ENCODE results near the gene ATM.
A peak's percentile ranks its signal among the peaks of the same experiment; 100 is the strongest.
"Not testable (repeated sequence)": the region's sequence is repeated elsewhere in the genome, so short reads cannot be mapped to it uniquely, and the experiment has no call there.

Gene ATM

DNA sequence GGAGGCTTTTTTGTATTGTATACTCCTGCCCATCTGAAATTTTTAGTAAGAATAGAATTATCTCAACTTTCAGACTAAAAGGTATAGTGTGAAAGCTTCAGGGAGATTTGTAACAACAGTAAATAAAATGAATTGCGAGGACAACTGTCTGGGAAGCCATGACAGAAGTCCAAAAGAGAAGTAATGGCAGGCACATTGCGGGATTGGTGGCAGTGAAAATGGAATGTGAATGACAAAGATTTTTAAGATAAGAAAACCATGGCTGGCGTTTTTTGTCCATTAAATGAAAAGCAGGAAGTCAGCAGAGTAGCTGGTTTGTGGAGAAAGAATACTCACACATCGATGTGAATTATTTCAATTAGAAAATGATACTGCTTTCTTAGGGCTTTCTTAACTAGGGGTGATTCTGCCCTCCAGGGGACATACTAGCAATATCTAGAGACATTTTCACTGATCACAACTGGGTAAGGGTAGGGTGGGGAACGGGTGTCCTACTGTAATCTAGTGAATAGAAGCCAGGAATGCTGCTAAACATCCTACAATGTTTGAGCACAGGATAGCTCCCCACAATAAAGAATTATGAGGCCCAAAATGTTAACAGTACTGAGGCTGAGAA lies 2.0 kb upstream of the ATM start:
- DNase-seq = peak in 1 of 5 donors; percentile 20

DNA sequence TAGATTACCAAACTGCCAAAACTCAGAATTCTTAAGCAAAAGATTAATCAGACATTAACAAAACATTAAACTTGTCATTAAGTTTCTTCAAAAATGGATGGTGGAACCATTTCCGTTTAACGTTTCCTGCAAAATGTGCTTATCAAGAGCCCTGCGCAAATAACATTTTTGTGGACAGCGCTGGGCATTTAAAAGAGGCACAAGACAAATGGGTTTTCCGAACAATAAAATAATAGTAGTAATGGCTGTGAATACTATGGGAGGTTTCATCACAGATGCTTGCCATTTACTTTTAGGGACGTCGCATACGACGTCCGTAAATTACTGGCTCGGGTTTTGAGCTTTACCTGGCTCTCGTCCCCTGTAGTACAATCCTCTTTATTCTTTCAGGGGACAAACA lies 1.5 kb upstream of the ATM start:
- peak in 1 of 5 donors; percentile 23 for DNase-seq

- DNase-seq = peak in 2 of 5 donors; percentile 42 to 47
Measured at GRCh38 chr11:108221911-108222573, 825 bp upstream of the ATM start.

GRCh38 chr11:108223348-108224149 lies 682 bp downstream of the ATM start:
- DNase-seq = peak in 2 of 5 donors; percentile 20 to 87

GRCh38 chr11:108224366-108224765 lies 1.5 kb downstream of the ATM start:
- no peak for DNase-seq

DNA sequence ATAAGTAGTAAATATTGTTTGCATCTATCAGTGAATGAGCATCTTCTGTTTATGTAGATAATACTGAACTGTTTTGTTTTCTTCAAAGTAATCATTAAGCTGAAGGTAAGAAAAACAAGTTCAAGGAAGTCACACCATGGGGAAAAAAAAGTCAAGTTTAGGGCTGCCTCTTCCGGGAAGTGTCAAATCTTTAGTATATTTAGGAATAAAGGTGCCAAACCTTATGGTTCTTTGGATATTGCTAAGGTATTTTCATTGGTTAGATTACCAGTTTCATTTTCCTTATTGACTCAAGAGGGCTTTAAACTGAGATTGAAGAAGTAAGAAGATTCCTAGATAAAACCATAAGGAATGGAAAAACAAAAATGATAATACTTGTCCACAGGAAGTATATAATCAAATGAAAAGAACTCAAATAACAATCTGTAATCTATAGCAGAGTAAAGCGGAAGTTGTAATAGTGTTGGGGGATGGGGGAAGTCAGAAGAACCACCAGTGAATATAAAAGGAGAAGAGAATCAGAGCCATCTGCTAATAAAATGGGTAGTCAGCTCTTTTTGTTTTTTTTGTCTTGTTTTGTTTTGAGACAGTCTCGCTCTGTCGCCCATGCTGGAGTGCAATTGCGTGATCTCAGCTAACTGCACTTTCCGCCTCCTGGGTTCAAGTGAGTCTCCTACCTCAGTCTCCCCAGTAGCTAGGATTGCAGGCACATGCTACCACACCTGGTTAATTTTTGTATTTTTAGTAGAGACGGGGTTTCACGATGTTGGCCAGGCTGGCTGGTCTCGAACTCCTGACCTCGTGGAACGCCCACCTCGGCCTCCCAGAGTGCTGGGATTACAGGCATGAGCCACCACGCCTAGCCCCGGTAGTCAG lies 2.3 kb downstream of the ATM start:
- peak in 3 of 5 donors; percentile 21 to 56 (median 45) for DNase-seq

GRCh38 chr11:108226036-108226435 lies 3.2 kb downstream of the ATM start:
- no peak for DNase-seq

DNA sequence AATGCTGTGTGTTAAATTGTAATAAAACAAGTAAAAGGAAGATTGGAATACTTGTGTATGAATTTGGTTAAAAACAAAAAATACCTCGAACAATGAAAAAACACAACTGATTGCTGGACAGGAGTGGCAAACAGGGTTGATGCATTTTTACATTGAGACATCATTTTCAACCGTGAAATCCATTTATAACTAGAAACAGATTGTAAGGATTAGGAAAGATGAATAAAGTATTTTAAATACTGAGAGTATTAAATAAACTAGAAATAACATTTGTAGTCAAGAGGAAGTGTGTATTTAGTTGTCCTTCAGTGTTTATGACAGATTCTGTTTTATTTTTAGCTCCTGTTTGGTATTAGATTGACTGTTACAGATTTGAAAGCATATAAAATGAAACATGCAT lies 5.4 kb downstream of the ATM start:
- DNase-seq = no peak

DNA sequence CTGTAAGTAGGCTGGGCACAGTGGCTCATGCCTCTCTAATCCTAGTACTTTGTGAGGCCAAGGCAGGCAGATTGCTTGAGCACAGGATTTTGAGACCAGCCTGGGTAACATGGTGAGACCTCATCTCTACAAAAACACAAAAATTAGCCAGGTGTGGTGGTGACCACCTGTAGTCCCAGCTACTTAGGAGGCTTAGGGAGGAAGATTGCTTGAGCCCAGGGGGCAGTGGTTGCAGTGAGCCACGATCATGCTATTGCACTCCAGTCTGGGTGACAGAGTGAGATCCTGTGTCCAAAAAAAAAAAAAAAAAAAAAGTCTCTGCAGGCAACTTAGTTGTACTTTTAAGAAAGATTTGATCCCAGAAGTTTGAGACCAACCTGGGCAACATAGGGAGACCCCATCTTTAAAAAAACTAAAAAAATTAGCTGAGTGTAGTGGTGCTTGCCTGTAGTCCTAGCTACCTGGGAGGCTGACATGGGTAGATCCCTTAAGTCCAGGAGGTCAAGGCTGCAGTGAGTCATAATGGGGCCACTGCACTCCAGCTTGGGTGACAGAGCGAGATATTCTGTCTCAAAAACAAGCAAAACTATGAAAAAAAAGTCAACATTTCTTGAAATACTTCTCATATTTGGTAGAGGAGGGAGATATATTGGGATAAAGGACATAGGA lies 10.5 kb downstream of the ATM start:
- DNase-seq = no peak

- DNase-seq = no peak
Measured at GRCh38 chr11:108235192-108235591, 12.3 kb downstream of the ATM start.

DNA sequence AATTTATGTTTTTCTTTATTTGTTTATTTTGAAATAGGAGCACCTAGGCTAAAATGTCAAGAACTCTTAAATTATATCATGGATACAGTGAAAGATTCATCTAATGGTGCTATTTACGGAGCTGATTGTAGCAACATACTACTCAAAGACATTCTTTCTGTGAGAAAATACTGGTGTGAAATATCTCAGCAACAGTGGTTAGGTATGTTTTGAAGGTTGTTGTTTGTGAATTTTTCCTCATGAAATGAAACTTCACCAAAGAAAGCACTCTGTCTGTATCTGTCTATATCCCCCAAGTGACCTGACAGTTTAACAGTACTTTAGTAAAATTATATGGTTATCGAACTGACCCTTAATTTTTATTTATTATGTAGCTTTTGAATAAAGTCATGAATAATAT lies 12.8 kb downstream of the ATM start:
- DNase-seq = no peak

- peak in 1 of 5 donors; percentile 30 for DNase-seq
Measured at GRCh38 chr11:108237058-108237481, 14.2 kb downstream of the ATM start.

DNA sequence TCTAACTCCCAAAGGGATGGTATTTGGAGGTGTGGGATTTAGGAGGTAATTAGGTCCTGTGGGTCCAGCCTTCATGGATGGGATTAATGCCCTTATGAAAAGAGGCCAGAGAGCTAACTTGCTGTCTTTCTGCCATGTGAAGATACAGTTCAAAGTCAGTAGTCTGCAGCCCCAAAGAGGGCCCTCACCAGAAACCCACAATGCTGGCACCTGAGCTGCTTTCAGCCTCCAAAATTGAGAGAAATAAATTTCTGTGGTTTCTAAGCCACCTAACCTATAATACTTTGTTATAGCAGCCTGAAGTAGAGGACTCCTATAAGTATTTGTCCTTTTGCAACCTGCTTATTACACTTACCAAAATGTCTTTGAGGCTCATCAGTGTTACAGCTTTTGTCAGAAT lies 16.2 kb downstream of the ATM start:
- DNase-seq = no peak

- DNase-seq = peak in 1 of 5 donors; percentile 30
Measured at GRCh38 chr11:108241330-108242037, 18.6 kb downstream of the ATM start.

DNA sequence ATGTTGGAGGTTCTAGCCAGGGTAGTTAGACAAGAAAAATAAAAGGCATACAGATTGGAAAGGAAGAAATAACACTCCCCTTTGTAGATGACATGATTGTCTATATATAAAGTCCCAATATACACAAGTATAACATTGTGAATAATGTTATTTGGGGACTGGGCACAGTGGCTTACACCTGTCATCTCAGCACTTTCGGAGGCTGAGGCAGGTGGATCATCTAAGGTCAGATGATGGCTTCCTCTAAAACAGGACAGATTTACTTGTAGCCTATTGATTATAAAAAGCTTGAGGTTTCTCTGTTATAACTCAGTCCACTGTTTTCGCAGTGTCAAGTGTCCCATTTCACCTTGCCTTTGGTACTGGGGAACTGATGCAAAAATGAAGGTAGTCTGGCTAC lies 19.6 kb downstream of the ATM start:
- no peak for DNase-seq

GRCh38 chr11:108246308-108246707 lies 23.4 kb downstream of the ATM start:
- no peak for DNase-seq

- no peak for DNase-seq
Measured at GRCh38 chr11:108246885-108247284, 24.0 kb downstream of the ATM start.

DNA sequence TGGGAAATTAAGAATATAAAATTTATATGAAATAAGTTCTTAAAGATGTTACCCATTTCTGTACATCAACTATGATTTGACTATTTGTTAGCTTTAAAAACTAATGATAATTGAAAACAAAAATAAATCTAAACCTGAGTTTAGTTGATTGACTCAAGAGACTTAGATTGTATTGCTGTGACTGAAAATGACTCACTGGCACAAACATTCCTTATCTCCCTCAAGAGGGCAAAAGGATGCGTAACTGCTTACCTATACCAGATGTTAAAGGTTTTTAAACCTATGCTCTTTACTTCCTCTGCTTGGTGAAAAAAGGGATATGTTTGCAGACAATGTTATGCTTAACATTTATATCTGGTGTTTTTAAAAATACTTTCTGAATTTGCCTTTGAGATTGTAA lies 30.3 kb downstream of the ATM start:
- no peak for DNase-seq

DNA sequence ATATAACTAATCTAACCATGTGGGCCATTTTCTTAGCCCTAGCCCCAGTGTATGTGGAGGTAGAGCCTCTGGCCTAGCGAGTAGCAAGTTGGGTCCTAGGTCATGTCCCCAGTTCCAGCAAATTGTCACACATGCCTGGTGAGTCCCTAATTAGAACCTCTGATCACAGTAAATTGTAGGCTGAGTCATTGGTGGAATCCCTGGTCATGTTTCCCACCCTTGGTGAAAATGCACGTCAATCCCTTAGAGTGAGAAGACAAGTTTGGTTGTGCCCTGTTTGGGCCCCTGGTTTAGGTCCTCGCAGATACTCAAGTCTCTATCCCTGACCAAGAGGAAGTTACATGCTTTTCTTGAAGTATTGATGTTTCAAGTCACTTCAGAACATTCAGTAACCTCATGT lies 46.7 kb downstream of the ATM start:
- DNase-seq = no peak

- DNase-seq = not testable (repeated sequence)
Measured at GRCh38 chr11:108276985-108277616, 54.2 kb downstream of the ATM start.

- no peak for DNase-seq
Measured at GRCh38 chr11:108278546-108278945, 55.7 kb downstream of the ATM start.
